ENCODE data around the gene NEGR1. TPM values are rescaled to one million over a fixed set of nuclear protein-coding genes. Genes with fewer than 3 reads are reported as not detected.

Gene NEGR1
- total and polyA plus RNA-seq, 2 experiments from 2014 or later, result 1.0 to 2.8 TPM

DNA sequence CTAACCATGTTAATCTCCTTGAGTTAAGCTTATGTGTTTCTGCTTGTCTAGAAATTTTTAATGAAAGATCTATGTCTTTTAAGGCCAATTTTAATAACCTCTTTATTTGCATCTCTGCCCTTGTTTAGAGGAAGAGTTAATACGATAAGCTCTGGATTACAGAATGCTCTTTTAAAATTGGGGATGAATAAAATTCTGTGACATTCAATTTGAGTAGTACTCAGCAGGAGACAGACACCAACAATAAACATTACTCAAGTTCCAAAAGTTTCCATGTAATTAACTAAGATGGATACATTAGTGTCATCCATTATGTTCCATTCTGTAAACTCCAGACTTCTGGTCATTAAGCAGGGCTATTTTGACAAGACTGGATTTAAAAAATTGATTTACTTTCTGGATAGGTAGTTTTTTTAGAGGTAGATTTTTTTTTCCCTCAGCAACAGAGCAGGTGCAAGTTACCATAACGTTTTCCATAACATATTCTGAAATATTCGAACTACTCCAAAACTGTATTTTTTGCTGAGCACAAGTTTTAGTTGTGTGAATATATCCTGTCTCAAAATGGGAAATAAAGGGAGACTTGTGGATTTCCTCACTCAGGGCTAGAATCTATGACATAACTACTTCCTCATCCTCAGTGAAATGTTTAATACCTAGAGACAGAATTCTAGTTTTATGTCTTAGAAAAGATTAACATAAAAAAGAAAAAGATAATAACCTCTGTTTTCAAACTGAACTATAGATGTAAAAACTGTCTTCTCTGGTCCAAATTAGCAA lies 221.7 kb downstream of the NEGR1 start:
- Histone ChIP-seq H3K9me3 (ENCODE audit: low read depth) (no peaks in the 10 kb centered on the region), H3K9me2 (replicated peaks; ENCODE audit: insufficient read depth) (no peaks in the 10 kb centered on the region), H3K4me2 (no peak overlapping the region), H2AFZ (no peak overlapping the region), H3K4me1 (ENCODE audit: insufficient read depth) (no peaks in the 10 kb centered on the region), H3K27me3 (no peaks in the 10 kb centered on the region), H3K79me2 (no peaks in the 10 kb centered on the region), H3K36me3 (replicated peaks; ENCODE audit: insufficient read depth, low read depth) (no peaks in the 10 kb centered on the region), H3K4me3 (no peak overlapping the region), H4K20me1 (ENCODE audit: insufficient read depth, poor library complexity, severe bottlenecking) (no peaks in the 10 kb centered on the region), H3K27ac (no peak overlapping the region)
- TF ChIP-seq, protein P1, sequence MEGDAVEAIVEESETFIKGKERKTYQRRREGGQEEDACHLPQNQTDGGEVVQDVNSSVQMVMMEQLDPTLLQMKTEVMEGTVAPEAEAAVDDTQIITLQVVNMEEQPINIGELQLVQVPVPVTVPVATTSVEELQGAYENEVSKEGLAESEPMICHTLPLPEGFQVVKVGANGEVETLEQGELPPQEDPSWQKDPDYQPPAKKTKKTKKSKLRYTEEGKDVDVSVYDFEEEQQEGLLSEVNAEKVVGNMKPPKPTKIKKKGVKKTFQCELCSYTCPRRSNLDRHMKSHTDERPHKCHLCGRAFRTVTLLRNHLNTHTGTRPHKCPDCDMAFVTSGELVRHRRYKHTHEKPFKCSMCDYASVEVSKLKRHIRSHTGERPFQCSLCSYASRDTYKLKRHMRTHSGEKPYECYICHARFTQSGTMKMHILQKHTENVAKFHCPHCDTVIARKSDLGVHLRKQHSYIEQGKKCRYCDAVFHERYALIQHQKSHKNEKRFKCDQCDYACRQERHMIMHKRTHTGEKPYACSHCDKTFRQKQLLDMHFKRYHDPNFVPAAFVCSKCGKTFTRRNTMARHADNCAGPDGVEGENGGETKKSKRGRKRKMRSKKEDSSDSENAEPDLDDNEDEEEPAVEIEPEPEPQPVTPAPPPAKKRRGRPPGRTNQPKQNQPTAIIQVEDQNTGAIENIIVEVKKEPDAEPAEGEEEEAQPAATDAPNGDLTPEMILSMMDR (IDR thresholded peaks at IDR 0.05; ENCODE audit: poor library complexity), result no peak
- 83% methylated on average over 3 of the region's 3 CpGs for WGBS (ENCODE audit: low lambda C conversion rate, missing lambda C conversion rate)
- DNase-seq (ENCODE audit: low spot score), result no peak

DNA sequence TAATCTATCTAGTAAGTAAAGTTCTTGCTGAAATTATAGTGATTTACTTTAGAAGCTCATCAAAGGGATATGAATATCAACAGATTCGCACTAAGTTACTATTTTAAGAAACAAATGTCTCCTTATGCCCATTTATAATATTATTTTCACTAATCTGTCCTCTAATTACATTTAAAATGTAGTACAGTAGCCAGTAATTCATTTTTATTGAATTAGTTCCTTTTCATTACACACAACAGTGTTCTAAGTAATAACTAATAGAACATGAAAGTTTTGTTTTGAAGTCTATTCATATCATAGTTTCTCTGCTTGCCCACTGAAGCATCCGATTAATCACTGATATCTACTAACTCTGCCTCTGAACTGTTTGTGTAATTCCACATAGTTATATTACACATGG lies 225.8 kb downstream of the NEGR1 start:
- no peaks in the 10 kb centered on the region for H3K79me2 ChIP-seq
- no peak overlapping the region for H3K4me2 ChIP-seq
- DNase-seq (ENCODE audit: low spot score), result no peak
- H3K4me3 ChIP-seq, result no peak overlapping the region
- no peaks in the 10 kb centered on the region for H4K20me1 ChIP-seq (ENCODE audit: insufficient read depth, poor library complexity, severe bottlenecking)
- TF ChIP-seq, protein P1 (IDR thresholded peaks at IDR 0.05; ENCODE audit: poor library complexity), result no peak
- no peak for TF ChIP-seq EZH2 (IDR thresholded peaks at IDR 0.05; ENCODE audit: borderline replicate concordance)
- no peak for TF ChIP-seq EZH2phosphoT487 (IDR thresholded peaks at IDR 0.05; ENCODE audit: low read depth, severe bottlenecking, unreplicated experiment)
- H2AFZ ChIP-seq, result no peak overlapping the region
- H3K9me3 ChIP-seq (ENCODE audit: low read depth), result no peaks in the 10 kb centered on the region
- no peak overlapping the region for H3K27ac ChIP-seq
- WGBS (ENCODE audit: low lambda C conversion rate, missing lambda C conversion rate), result 88% methylated on average over 2 of the region's 2 CpGs
- H3K4me1 ChIP-seq (ENCODE audit: insufficient read depth), result no peaks in the 10 kb centered on the region
- no peaks in the 10 kb centered on the region for H3K9me2 ChIP-seq (replicated peaks; ENCODE audit: insufficient read depth)
- no peaks in the 10 kb centered on the region for H3K27me3 ChIP-seq
- H3K36me3 ChIP-seq (replicated peaks; ENCODE audit: insufficient read depth, low read depth), result no peaks in the 10 kb centered on the region

GRCh38 chr1:72051538-72051937 lies 230.8 kb downstream of the NEGR1 start:
- Histone ChIP-seq H4K20me1 (ENCODE audit: insufficient read depth, poor library complexity, severe bottlenecking) (no peaks in the 10 kb centered on the region), H3K27me3 (no peaks in the 10 kb centered on the region), H3K36me3 (replicated peaks; ENCODE audit: insufficient read depth, low read depth) (no peaks in the 10 kb centered on the region), H3K79me2 (no peaks in the 10 kb centered on the region), H3K27ac (no peak overlapping the region), H3K9me3 (ENCODE audit: low read depth) (no peaks in the 10 kb centered on the region), H3K4me1 (ENCODE audit: insufficient read depth) (no peaks in the 10 kb centered on the region), H3K4me2 (no peak overlapping the region), H2AFZ (no peak overlapping the region), H3K9me2 (replicated peaks; ENCODE audit: insufficient read depth) (no peaks in the 10 kb centered on the region), H3K4me3 (no peak overlapping the region)
- TF ChIP-seq EZH2phosphoT487 (IDR thresholded peaks at IDR 0.05; ENCODE audit: low read depth, severe bottlenecking, unreplicated experiment) (no peak), EZH2 (IDR thresholded peaks at IDR 0.05; ENCODE audit: borderline replicate concordance) (no peak)
- TF ChIP-seq, protein P1 (IDR thresholded peaks at IDR 0.05; ENCODE audit: poor library complexity), result no peak
- peak; percentile 4 for DNase-seq (ENCODE audit: low spot score)
- WGBS (ENCODE audit: low lambda C conversion rate, missing lambda C conversion rate), result 59% methylated on average over 2 of the region's 2 CpGs

Measured in hepatocyte (in vitro differentiated cells).